Smooth muscle cell (in vitro differentiated cells): ENCODE measurements around the gene DLGAP1. TPM values are rescaled to one million over a fixed set of nuclear protein-coding genes. Genes with fewer than 3 reads are reported as not detected.
"Not testable (repeated sequence)": the region's sequence is repeated elsewhere in the genome, so short reads cannot be mapped to it uniquely, and the experiment has no call there.

ENCODE experiments used
- DNase-seq: peaks from one replicate; lab custom pipeline; 2025; ENCODE audit not compliant: unreplicated experiment; lab: John Stamatoyannopoulos, UW
- H2AFZ ChIP-seq: fragments of 200-600 bp; sonication (generic); 2 replicates; pipeline ENCODE4 v1.6.0; 2016; ENCODE audit warnings: antibody characterized with exemption, low read depth, mild to moderate bottlenecking
- H3F3A ChIP-seq: fragments of 200-600 bp; sonication (generic); 2 replicates; pipeline ENCODE4 v1.6.0; 2017; ENCODE audit warnings: antibody characterized with exemption, low read depth
- H3K27ac ChIP-seq: fragments of 200-600 bp; sonication (generic); 2 replicates; pipeline ENCODE4 v1.5.1; 2016; ENCODE audit warnings: low read depth, mild to moderate bottlenecking
- H3K27me3 ChIP-seq: fragments of 200-600 bp; sonication (generic); 2 replicates; pipeline ENCODE4 v1.6.1; 2016; ENCODE audit warnings: low read depth, mild to moderate bottlenecking
- H3K36me3 ChIP-seq: fragments of 200-600 bp; sonication (generic); 2 replicates; pipeline ENCODE4 v1.5.1; 2016; ENCODE audit warnings: low read depth
- H3K4me1 ChIP-seq: fragments of 200-600 bp; sonication (generic); 2 replicates; pipeline ENCODE4 v1.5.1; 2016; ENCODE audit warnings: low read depth
- H3K4me2 ChIP-seq: fragments of 200-600 bp; sonication (generic); 2 replicates; pipeline ENCODE4 v1.6.0; 2016; ENCODE audit warnings: mild to moderate bottlenecking
- H3K4me3 ChIP-seq: fragments of 200-600 bp; sonication (generic); 2 replicates; pipeline ENCODE4 v1.5.1; 2016; ENCODE audit warnings: mild to moderate bottlenecking
- H3K79me2 ChIP-seq: fragments of 200-600 bp; sonication (generic); 2 replicates; pipeline ENCODE4 v1.6.0; 2016; ENCODE audit warnings: low read depth, mild to moderate bottlenecking
- H3K9ac ChIP-seq: fragments of 200-600 bp; sonication (generic); 2 replicates; pipeline ENCODE4 v1.6.0; 2016; ENCODE audit warnings: low read depth
- H3K9me3 ChIP-seq: fragments of 200-600 bp; sonication (generic); replicated peaks from 2 replicates; pipeline ENCODE4 v1.5.1; 2016; ENCODE audit warnings: low read depth
- H4K20me1 ChIP-seq: fragments of 200-600 bp; sonication (generic); 2 replicates; pipeline ENCODE4 v1.6.0; 2016; ENCODE audit warnings: low read depth
- CTCF ChIP-seq: fragments of 200-600 bp; sonication (generic); IDR thresholded peaks from 2 replicates; pipeline ENCODE4 v1.5.1; 2017; ENCODE audit warnings: borderline replicate concordance, mild to moderate bottlenecking, antibody characterized with exemption; ENCODE audit not compliant: insufficient read depth, poor library complexity, severe bottlenecking
- WGBS: methylation state at CpG from one replicate; pipeline ENCODE4 v1.1.7; 2016; ENCODE audit warnings: low lambda C conversion rate; 5-methylcytosine and 5-hydroxymethylcytosine counted together
- polyA plus RNA-seq: library from polyadenylated mRNA; unstranded; fragments of >200 nt; fragmentation: Nextera tagmentation; extraction: Ambion mirVana; gene quantifications from 2 replicates; pipeline ENCODE4 v1.2.1, GENCODE V29; 2016
- total RNA-seq: library from RNA; depleted of rRNA; stranded (reverse); fragments of >200 nt; gene quantifications from 2 replicates; pipeline ENCODE4 v1.2.3, GENCODE V29; 2014

DLGAP1 gene
- total and polyA plus RNA-seq, 2 experiments from 2014 or later = 2.6 to 11.3 TPM

- no peak for TF ChIP-seq CTCF
- no peak for DNase-seq
- Histone ChIP-seq H4K20me1 (peaks cover 9% of the 10 kb centered on the region), H3K4me3 (no peak overlapping the region), H3K4me1 (no peaks in the 10 kb centered on the region), H3K4me2 (no peak overlapping the region), H3K27ac (no peak overlapping the region), H2AFZ (no peak overlapping the region), H3K27me3 (no peaks in the 10 kb centered on the region), H3K9ac (no peak overlapping the region), H3F3A (no peaks in the 10 kb centered on the region), H3K36me3 (no peaks in the 10 kb centered on the region), H3K79me2 (peaks cover 3% of the 10 kb centered on the region), H3K9me3 (no peaks in the 10 kb centered on the region)
- 100% methylated on average over 1 of the region's 1 CpG for WGBS
These were observed 161.8 kb downstream of the DLGAP1 start for GRCh38 chr18:4293337-4293736.

- Histone ChIP-seq H3K4me3 (no peak overlapping the region), H3K27ac (no peak overlapping the region), H3K9ac (no peak overlapping the region), H2AFZ (no peak overlapping the region), H3K27me3 (no peaks in the 10 kb centered on the region), H3K9me3 (no peaks in the 10 kb centered on the region), H3K36me3 (no peaks in the 10 kb centered on the region), H3K79me2 (peaks cover 3% of the 10 kb centered on the region), H3F3A (no peaks in the 10 kb centered on the region), H3K4me2 (no peak overlapping the region), H3K4me1 (no peaks in the 10 kb centered on the region), H4K20me1 (peaks cover 9% of the 10 kb centered on the region)
- TF ChIP-seq CTCF = no peak
- DNase-seq = no peak
- 86% methylated on average over 2 of the region's 2 CpGs for WGBS
These were observed 162.4 kb downstream of the DLGAP1 start for GRCh38 chr18:4292696-4293095.

- not testable (repeated sequence) for H3K9ac ChIP-seq, H3K36me3 ChIP-seq, H3K4me1 ChIP-seq, H4K20me1 ChIP-seq, DNase-seq, H3K9me3 ChIP-seq, H3F3A ChIP-seq, H3K27ac ChIP-seq, H3K27me3 ChIP-seq, H3K4me2 ChIP-seq, H3K79me2 ChIP-seq, H2AFZ ChIP-seq, H3K4me3 ChIP-seq
- 95% methylated on average over 3 of the region's 3 CpGs for WGBS
These were observed 167.8 kb downstream of the DLGAP1 start for GRCh38 chr18:4287340-4287739.

GRCh38 chr18:4286256-4286655, 168.9 kb downstream of the DLGAP1 start:
- H3K36me3 ChIP-seq = no peaks in the 10 kb centered on the region
- no peaks in the 10 kb centered on the region for H3K9me3 ChIP-seq
- H3K79me2 ChIP-seq = no peaks in the 10 kb centered on the region
- H3F3A ChIP-seq = no peaks in the 10 kb centered on the region
- H2AFZ ChIP-seq = no peak overlapping the region
- H3K27ac ChIP-seq = no peak overlapping the region
- WGBS = 48% methylated on average over 5 of the region's 5 CpGs
- DNase-seq = no peak
- H3K9ac ChIP-seq = no peak overlapping the region
- TF ChIP-seq CTCF = no peak
- H3K27me3 ChIP-seq = no peaks in the 10 kb centered on the region
- no peak overlapping the region for H3K4me2 ChIP-seq
- peaks cover 4% of the 10 kb centered on the region for H4K20me1 ChIP-seq
- H3K4me1 ChIP-seq = peaks cover 3% of the 10 kb centered on the region
- no peak overlapping the region for H3K4me3 ChIP-seq
